ENCODE results near the gene ITPR2.

Gene ITPR2

GRCh38 chr12:26401874-26402273 lies 431.1 kb downstream of the ITPR2 start:
- FAIRE-seq: no peak
- no peak for DNase-seq (ENCODE audit: insufficient read length, low spot score)
- TF ChIP-seq PAX5 (IDR thresholded peaks at IDR 0.05; ENCODE audit: insufficient read depth, low read length, severe bottlenecking) (no peak), POU2F2 (IDR thresholded peaks at IDR 0.05; ENCODE audit: low read depth, low read length) (no peak), SPI1 (IDR thresholded peaks at IDR 0.05; ENCODE audit: low read depth, low read length) (no peak), TAF1 (IDR thresholded peaks at IDR 0.05; ENCODE audit: low read depth, low read length) (no peak), POLR2A (IDR thresholded peaks at IDR 0.05; ENCODE audit: low read depth, low read length) (no peak), POLR2AphosphoS5 (IDR thresholded peaks at IDR 0.05; ENCODE audit: low read depth, low read length) (no peak)

- FAIRE-seq: no peak
- TF ChIP-seq POU2F2 (IDR thresholded peaks at IDR 0.05; ENCODE audit: low read depth, low read length) (no peak), PAX5 (IDR thresholded peaks at IDR 0.05; ENCODE audit: insufficient read depth, low read length, severe bottlenecking) (no peak), TAF1 (IDR thresholded peaks at IDR 0.05; ENCODE audit: low read depth, low read length) (no peak)
- no peak for DNase-seq (ENCODE audit: insufficient read length, low spot score)
These were observed 432.4 kb downstream of the ITPR2 start for GRCh38 chr12:26400627-26401026.

GRCh38 chr12:26399381-26399780 lies 433.6 kb downstream of the ITPR2 start:
- DNase-seq (ENCODE audit: insufficient read length, low spot score): no peak
- TF ChIP-seq POLR2A (IDR thresholded peaks at IDR 0.05; ENCODE audit: low read depth, low read length) (no peak), POLR2AphosphoS5 (IDR thresholded peaks at IDR 0.05; ENCODE audit: low read depth, low read length) (no peak), PAX5 (IDR thresholded peaks at IDR 0.05; ENCODE audit: insufficient read depth, low read length, severe bottlenecking) (no peak), TAF1 (IDR thresholded peaks at IDR 0.05; ENCODE audit: low read depth, low read length) (no peak), POU2F2 (IDR thresholded peaks at IDR 0.05; ENCODE audit: low read depth, low read length) (no peak), SPI1 (IDR thresholded peaks at IDR 0.05; ENCODE audit: low read depth, low read length) (no peak)
- FAIRE-seq: no peak

- FAIRE-seq (no peak), DNase-seq (ENCODE audit: insufficient read length, low spot score) (no peak)
- TF ChIP-seq POLR2A (IDR thresholded peaks at IDR 0.05; ENCODE audit: low read depth, low read length) (no peak), PAX5 (IDR thresholded peaks at IDR 0.05; ENCODE audit: insufficient read depth, low read length, severe bottlenecking) (no peak), SPI1 (IDR thresholded peaks at IDR 0.05; ENCODE audit: low read depth, low read length) (no peak), POU2F2 (IDR thresholded peaks at IDR 0.05; ENCODE audit: low read depth, low read length) (no peak), POLR2AphosphoS5 (IDR thresholded peaks at IDR 0.05; ENCODE audit: low read depth, low read length) (no peak), TAF1 (IDR thresholded peaks at IDR 0.05; ENCODE audit: low read depth, low read length) (no peak)
These were observed 436.6 kb downstream of the ITPR2 start for GRCh38 chr12:26396402-26396801.

- no peak for FAIRE-seq
- TF ChIP-seq TAF1 (IDR thresholded peaks at IDR 0.05; ENCODE audit: low read depth, low read length): no peak
- no peak for TF ChIP-seq POU2F2 (IDR thresholded peaks at IDR 0.05; ENCODE audit: low read depth, low read length)
- TF ChIP-seq SPI1 (IDR thresholded peaks at IDR 0.05; ENCODE audit: low read depth, low read length): no peak
- no peak for TF ChIP-seq POLR2AphosphoS5 (IDR thresholded peaks at IDR 0.05; ENCODE audit: low read depth, low read length)
- no peak for TF ChIP-seq POLR2A (IDR thresholded peaks at IDR 0.05; ENCODE audit: low read depth, low read length)
- no peak for TF ChIP-seq PAX5 (IDR thresholded peaks at IDR 0.05; ENCODE audit: insufficient read depth, low read length, severe bottlenecking)
- no peak for DNase-seq (ENCODE audit: insufficient read length, low spot score)
These were observed 443.7 kb downstream of the ITPR2 start for GRCh38 chr12:26389343-26389742.

DNA sequence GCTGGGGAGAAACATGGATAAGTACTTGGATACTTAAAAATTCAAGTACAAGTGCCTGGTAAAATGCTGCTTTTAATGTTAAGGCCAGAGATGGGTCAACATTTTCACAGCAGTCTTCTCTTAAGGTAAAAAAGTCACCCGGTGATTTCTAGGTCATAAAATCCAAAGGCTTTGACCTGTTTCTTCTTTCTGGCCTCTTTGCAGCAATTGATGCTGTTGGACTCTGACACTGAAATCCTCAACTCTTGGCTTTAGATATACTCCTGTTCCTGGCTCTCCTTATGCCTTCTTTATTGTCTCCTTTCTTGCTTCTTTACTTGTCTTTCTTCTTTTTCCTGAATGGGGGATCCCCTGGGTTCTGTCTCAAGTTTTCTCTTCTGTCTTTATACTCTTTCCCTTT lies 448.5 kb downstream of the ITPR2 start:
- FAIRE-seq (no peak), DNase-seq (ENCODE audit: insufficient read length, low spot score) (no peak)
- TF ChIP-seq POLR2AphosphoS5 (IDR thresholded peaks at IDR 0.05; ENCODE audit: low read depth, low read length) (no peak), PAX5 (IDR thresholded peaks at IDR 0.05; ENCODE audit: insufficient read depth, low read length, severe bottlenecking) (no peak), POU2F2 (IDR thresholded peaks at IDR 0.05; ENCODE audit: low read depth, low read length) (no peak), TAF1 (IDR thresholded peaks at IDR 0.05; ENCODE audit: low read depth, low read length) (no peak), SPI1 (IDR thresholded peaks at IDR 0.05; ENCODE audit: low read depth, low read length) (no peak), POLR2A (IDR thresholded peaks at IDR 0.05; ENCODE audit: low read depth, low read length) (no peak)

DNA sequence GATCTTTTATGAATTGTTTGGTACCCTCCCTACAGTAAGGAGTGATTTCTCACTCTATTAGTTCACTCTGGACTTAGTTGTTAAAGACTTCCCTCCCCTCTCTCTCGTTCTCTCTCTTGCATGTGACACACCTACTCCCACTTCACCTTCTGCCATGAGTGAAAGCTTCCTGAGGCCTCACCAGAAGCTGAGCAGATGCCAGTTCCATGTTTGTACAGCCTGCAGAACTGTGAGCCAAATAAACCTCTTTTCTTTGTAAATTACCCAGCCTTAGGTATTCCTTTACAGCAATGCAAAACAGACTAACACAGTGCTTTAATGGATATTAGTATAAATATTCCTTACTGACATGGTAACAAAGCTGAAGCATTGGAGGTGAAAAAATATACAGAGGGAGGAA lies 450.0 kb downstream of the ITPR2 start:
- DNase-seq (ENCODE audit: insufficient read length, low spot score) (no peak), FAIRE-seq (no peak)
- no peak for TF ChIP-seq POLR2A (IDR thresholded peaks at IDR 0.05; ENCODE audit: low read depth, low read length)
- no peak for TF ChIP-seq TAF1 (IDR thresholded peaks at IDR 0.05; ENCODE audit: low read depth, low read length)
- TF ChIP-seq SPI1 (IDR thresholded peaks at IDR 0.05; ENCODE audit: low read depth, low read length): no peak
- no peak for TF ChIP-seq POU2F2 (IDR thresholded peaks at IDR 0.05; ENCODE audit: low read depth, low read length)
- TF ChIP-seq POLR2AphosphoS5 (IDR thresholded peaks at IDR 0.05; ENCODE audit: low read depth, low read length): no peak
- no peak for TF ChIP-seq PAX5 (IDR thresholded peaks at IDR 0.05; ENCODE audit: insufficient read depth, low read length, severe bottlenecking)

DNA sequence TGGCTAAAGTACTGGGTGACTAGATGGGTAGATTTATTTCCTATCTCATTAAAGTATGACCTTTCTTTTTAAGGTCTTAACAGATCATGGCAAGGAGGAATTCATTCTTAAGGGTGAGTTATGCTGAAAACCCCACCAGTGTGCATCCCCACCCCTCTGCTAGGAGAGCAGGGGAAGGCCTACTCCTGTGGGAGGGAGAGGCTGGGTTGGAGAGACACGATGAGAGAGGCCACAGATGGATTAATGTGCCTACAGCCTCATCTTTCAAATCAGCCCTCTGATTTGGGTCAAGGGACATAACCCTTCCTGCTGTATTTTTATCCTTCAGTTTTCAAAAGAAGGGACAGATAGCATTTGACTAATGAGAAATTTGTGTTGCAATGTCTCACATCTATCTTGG lies 452.1 kb downstream of the ITPR2 start:
- DNase-seq (ENCODE audit: insufficient read length, low spot score) (no peak), FAIRE-seq (no peak)
- TF ChIP-seq SPI1 (IDR thresholded peaks at IDR 0.05; ENCODE audit: low read depth, low read length) (no peak), POLR2AphosphoS5 (IDR thresholded peaks at IDR 0.05; ENCODE audit: low read depth, low read length) (no peak), PAX5 (IDR thresholded peaks at IDR 0.05; ENCODE audit: insufficient read depth, low read length, severe bottlenecking) (no peak), POU2F2 (IDR thresholded peaks at IDR 0.05; ENCODE audit: low read depth, low read length) (no peak), TAF1 (IDR thresholded peaks at IDR 0.05; ENCODE audit: low read depth, low read length) (no peak), POLR2A (IDR thresholded peaks at IDR 0.05; ENCODE audit: low read depth, low read length) (no peak)

DNA sequence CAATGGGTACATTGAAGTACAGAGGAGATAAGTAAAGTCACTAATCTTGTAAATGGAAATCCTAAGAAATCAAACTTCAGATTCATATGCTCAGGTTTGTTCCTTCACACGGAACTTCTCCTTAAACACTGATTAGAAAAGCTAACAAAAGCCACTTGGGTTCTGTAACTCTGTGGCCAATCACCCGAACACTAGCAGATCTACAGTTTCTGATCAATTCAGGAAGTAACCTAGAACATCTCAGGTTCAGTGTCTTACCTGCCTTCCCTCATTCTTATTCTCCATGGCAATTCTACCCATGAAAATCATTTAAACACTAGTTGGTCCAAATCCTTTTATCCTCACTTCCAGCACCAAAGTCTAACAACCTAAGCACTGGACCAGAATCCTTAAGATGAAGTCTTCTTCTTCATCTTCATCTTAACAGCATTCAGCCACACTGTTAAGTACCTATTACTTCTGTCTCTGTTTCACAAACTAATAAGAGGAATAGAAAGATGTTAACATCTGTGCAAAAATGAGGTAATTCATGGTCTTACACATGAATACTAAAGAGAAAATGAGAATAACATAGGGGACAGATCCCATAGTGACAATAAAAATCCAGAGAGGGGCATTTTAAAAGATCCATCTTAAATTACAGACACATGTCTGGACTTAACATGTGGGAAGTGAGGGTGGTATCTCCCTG lies 453.1 kb downstream of the ITPR2 start:
- no peak for FAIRE-seq
- DNase-seq (ENCODE audit: insufficient read length, low spot score): no peak
- TF ChIP-seq POLR2A (IDR thresholded peaks at IDR 0.05; ENCODE audit: low read depth, low read length) (no peak), POLR2AphosphoS5 (IDR thresholded peaks at IDR 0.05; ENCODE audit: low read depth, low read length) (no peak), SPI1 (IDR thresholded peaks at IDR 0.05; ENCODE audit: low read depth, low read length) (no peak), TAF1 (IDR thresholded peaks at IDR 0.05; ENCODE audit: low read depth, low read length) (no peak), PAX5 (IDR thresholded peaks at IDR 0.05; ENCODE audit: insufficient read depth, low read length, severe bottlenecking) (no peak), POU2F2 (IDR thresholded peaks at IDR 0.05; ENCODE audit: low read depth, low read length) (no peak)

GRCh38 chr12:26378711-26379110 lies 454.3 kb downstream of the ITPR2 start:
- TF ChIP-seq POU2F2 (IDR thresholded peaks at IDR 0.05; ENCODE audit: low read depth, low read length): no peak
- TF ChIP-seq POLR2AphosphoS5 (IDR thresholded peaks at IDR 0.05; ENCODE audit: low read depth, low read length): no peak
- TF ChIP-seq PAX5 (IDR thresholded peaks at IDR 0.05; ENCODE audit: insufficient read depth, low read length, severe bottlenecking): no peak
- no peak for TF ChIP-seq SPI1 (IDR thresholded peaks at IDR 0.05; ENCODE audit: low read depth, low read length)
- TF ChIP-seq POLR2A (IDR thresholded peaks at IDR 0.05; ENCODE audit: low read depth, low read length): no peak
- no peak for TF ChIP-seq TAF1 (IDR thresholded peaks at IDR 0.05; ENCODE audit: low read depth, low read length)
- FAIRE-seq (no peak), DNase-seq (ENCODE audit: insufficient read length, low spot score) (no peak)

Measured in GM12891 (cell line).